HG03432 (cell line): ENCODE measurements around the gene OLIG2.

Experiments
- ATAC-seq: cut with Tn5 transposase; IDR thresholded peaks from one replicate; pipeline ENCODE4 v1.9.1; 2021; ENCODE audit warnings: mild to moderate bottlenecking, moderate library complexity; ENCODE audit not compliant: unreplicated experiment

Gene OLIG2

GRCh38 chr21:33032434-33033047, 6.8 kb downstream of the OLIG2 start:
- no peak for ATAC-seq

GRCh38 chr21:33033094-33033951, 7.6 kb downstream of the OLIG2 start:
- ATAC-seq: no peak

GRCh38 chr21:33033961-33034413, 8.3 kb downstream of the OLIG2 start:
- no peak for ATAC-seq

DNA sequence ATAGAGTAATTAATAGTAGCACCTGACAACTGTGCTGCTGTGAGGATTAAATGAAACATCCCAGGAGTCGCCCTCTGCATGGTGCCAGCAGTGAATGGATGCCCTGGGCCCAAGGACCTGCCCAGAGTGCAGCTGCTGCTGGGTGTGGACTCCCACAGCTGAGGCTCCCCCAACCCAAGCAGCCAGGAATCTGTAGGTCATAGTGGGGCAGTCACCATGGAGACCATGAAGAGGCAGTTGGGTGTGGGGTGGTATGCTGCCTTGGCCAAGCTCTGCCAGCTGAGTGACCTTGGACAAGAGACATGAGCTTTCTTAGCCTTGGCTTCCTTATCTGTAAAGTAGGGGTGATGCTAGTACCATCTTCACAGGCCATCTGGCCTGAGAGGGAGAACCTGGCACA, 9.4 kb downstream of the OLIG2 start:
- ATAC-seq: no peak

- peak; percentile 64 for ATAC-seq
Observed at GRCh38 chr21:33036430-33037162, 10.9 kb downstream of the OLIG2 start.

DNA sequence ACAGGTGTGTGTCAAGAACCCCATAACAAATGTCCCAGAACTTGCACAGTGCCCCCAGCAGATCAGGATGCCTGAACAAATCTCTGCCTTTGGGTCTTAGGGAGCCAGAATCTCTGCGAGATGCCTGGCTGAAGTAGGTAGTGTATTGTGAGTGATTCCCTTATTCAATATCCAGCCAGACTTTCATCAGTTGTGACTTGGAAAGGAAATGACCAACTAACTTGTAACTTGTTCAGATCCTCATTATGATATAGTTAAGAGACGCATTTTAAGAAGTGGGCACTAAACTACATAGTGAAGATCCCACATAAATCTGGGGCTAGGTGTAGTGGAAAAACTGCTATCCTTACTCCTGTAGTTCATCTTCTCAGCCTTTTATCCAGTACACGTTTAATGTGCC, 11.8 kb downstream of the OLIG2 start:
- no peak for ATAC-seq

DNA sequence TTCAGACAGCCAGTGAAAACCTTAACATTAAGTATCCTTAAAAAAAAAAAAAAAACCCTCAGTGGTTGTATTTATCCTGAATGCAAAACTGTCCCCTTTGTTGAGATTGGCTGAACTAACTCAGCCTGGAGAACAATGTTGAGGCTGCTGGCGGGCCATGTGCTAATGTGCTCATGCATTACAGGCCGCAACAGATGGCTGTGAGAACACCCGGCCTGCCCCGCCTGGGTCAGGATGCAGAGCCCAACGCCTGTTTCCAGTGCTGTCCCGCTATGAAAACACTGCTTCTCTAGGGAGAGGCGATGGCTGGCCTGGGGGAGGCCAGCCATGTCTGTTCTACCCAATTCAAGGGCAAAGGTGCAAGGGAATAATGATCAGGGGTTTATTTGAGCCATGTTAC, 13.8 kb downstream of the OLIG2 start:
- ATAC-seq: no peak

DNA sequence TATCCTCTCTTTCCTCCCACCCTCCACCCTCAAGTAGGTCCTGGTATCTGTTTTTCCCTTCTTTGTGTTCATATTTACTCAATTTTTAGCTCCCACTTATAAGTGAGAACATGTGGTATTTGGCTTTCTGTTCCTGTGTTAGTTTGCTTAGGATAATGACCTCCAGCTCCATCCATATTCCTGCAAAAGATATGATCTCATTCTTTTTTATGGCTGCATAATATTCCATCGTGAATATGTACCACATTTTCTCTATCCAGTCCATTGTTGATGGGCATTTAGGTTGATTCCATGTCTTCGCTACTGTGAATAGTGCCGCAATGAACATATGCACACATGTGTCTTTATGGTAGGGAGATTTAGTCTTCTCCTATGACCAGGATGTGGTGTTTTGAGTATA, 14.5 kb downstream of the OLIG2 start:
- no peak for ATAC-seq

DNA sequence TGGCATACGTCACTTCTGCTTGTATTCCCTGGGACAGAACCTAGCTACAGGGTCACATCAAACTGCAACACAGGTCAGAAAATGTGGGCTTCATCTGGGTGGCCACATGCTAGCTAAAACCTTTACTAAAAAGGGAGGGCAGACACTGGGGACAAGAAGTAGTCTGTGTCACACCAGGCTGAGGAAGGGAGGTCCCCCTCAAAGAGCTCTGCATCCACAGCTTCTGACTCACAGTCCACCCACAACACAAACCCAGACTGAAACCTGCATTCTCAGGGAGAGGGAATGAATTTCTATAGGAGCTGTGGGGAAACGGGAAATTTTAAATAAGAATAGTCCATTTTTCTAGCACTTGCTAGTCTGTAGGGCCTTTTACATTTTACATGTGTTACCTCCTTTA, 16.2 kb downstream of the OLIG2 start:
- ATAC-seq: no peak

DNA sequence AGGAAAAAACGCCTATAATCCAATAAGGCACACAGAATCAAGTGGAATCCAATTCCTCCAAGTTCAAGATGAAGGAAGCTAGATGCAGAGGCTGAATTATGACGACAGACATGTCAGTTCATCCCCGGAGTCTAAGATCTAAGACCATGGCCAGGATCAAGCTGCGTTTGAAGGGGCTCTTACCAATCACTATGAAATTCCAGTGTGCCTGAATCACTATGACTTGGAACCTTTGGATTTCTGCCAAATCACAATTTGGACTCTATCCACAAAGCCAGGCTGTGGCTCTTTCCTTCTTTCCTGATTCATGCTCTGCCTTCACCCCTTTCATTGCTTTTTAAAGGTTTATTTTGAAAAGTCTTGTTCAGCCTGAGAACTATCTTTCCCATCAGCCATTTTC, 17.1 kb downstream of the OLIG2 start:
- no peak for ATAC-seq

DNA sequence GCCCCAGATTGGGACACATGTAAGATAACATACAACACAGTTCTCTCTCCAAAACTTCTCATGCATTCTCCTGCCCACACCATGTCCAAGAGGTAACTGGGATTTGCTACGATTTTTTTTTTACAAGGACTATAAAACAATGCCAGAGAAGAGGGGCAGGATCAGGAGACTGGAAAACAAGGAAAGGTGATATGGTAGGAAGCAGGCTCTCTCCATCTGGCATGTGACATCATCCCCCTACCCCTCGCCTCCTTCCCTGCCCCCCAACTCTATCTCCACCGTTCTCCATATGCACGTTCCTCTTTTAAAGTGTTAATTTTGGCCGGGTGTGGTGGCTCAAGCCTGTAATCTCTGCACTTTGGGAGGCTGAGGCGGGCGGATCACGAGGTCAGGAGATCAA, 20.7 kb downstream of the OLIG2 start:
- no peak for ATAC-seq

DNA sequence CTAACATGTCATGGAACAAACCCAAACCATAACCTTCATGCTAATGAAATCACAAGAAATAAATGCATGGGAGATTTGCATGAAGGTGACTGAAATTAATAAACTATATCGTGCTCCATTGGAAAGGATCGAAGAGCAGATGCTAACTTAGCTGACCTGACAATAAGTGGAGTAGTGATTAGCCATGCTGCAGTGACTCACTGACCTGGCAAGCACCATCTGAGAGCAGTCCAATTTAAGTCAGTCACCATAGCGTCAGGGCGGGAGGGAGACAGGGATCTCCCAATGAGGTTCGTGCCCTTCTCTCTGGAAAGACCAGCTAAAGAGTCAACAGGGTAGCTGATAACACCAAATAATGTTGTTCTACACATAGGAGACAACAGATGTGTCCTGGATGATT, 21.5 kb downstream of the OLIG2 start:
- no peak for ATAC-seq

DNA sequence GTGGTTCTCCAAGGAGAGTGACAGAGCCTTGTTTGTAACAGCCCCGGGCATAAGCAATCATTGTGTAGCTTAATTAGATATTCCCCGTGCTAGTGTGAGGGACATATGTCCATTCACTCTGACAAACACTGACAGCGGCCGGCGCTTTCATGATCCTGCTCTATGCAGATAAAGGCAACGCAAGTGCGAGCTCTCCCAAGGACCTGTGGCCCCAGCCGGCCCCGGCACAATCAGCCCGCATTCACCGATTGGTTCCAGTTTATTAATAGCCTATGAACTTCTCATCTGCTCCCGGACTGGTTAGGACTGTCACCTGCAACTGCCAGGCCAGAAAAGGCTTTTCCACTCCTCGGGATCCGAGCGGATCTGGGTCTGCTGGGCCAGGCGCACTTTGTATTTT, 26.2 kb downstream of the OLIG2 start:
- ATAC-seq: no peak

- no peak for ATAC-seq
Observed at GRCh38 chr21:33053951-33054350, 28.2 kb downstream of the OLIG2 start.

- ATAC-seq: no peak
Observed at GRCh38 chr21:33055991-33056390, 30.3 kb downstream of the OLIG2 start.

- no peak for ATAC-seq
Observed at GRCh38 chr21:33057385-33057940, 31.7 kb downstream of the OLIG2 start.

DNA sequence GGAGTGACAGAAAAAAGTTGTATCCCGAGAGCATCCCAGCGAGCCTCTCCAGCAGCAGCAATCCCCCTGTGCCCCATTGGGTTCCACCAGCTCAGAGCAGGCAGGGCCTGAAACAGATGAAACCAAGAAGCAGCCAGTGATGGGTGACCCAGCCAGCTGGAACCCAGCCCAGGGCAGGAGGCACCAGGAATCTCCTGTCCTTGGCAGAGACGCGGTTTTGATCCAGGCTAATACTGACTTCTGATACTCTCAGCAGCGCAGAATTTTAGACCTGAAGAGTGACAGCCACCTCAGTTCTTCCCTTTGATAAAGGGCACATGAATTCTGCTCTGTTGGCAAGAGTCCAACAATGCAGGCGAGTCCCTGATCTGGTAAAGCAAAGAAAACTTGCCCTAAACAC, 32.8 kb downstream of the OLIG2 start:
- ATAC-seq: no peak

DNA sequence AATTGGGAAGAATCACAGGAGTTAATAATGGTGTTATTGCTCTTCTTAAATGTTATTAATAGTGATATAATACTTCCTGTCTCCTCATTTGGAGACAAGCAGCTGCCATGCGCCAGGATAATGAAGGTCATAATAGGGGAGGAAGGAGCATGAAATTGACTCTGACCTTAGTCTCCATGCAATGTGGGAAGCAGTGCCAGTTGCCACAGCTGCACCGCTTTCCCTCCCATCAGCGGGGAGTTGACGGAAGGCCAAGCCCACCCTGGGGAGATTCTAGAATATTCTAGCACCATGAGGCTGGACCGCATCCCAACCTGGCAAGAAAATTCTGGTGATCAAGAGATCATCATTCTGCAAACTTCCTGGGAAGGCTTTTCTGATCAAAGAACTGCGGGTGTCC, 33.2 kb downstream of the OLIG2 start:
- no peak for ATAC-seq

DNA sequence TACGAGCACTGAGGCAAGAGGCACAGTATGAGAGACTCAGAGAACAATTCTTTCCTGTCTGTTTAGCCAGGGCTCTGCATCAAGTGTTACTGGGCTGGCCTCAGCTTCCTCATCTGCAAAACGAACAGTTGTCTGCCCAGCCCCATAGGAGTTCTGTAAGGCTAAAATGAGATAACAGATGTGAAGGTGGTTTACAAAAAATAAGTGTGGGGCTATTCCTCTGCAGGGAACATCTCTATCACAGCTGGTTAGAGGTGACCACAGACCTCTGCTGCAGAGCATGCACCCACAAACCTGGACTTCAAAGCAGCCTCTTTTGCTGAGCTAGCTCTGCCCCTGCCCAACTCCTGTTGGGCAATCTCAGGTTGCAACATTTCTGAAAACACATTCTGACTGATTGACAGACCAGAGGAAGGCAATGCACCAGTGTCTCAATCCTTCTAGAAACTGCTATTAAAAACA, 33.7 kb downstream of the OLIG2 start:
- ATAC-seq: no peak

DNA sequence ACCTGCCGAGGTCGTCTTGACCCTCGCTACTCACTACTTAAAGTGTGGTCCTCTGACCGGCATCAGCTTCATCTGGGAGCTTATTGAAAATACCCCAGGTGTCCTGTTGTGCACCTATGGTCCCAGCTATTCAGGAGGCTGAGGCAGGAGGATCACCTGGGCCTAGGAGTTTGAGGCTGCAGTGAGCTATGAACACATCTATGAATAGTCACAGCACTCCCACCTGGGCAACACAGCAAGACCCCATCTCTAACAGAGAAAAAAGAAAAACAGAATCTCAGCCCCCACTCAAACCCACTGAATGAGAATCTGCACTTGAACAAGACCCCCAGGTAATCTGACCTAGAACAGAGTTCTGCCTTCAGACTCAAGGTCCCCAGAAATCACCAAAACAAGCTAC, 35.5 kb downstream of the OLIG2 start:
- ATAC-seq: no peak

- ATAC-seq: no peak
Observed at GRCh38 chr21:33063375-33063883, 37.7 kb downstream of the OLIG2 start.
